ENCODE results near the gene UBR2. TPM values are rescaled to one million over a fixed set of nuclear protein-coding genes. Genes with fewer than 3 reads are reported as not detected.

Gene UBR2
- total RNA-seq, 1 donor from 2014 or later: 40.8 TPM

DNA sequence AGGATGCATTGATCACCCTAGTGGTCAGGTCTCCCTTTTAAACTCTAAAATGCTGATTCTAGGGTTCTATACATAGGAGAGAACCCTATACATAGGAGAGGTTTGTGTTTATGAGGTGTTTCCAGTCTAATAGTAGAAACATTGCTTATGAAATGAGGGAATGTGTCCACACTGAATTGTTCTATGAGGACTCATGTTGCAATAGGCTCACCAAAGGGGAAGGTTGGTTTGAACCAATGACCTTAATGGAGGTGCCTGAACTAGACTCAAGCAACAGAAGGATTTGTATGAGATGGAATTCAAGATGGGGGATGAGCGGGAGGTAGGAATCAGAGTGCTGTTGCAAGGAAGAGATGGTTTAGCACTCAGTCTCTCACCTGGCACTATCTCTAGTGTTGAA is 33.5 kb upstream of the UBR2 start:
- peaks cover 3% of the 10 kb centered on the region for H3K27me3 Mint-ChIP-seq
- ATAC-seq (ENCODE audit: low read depth) (no peak), DNase-seq (no peak)
- TF ChIP-seq, protein P1, sequence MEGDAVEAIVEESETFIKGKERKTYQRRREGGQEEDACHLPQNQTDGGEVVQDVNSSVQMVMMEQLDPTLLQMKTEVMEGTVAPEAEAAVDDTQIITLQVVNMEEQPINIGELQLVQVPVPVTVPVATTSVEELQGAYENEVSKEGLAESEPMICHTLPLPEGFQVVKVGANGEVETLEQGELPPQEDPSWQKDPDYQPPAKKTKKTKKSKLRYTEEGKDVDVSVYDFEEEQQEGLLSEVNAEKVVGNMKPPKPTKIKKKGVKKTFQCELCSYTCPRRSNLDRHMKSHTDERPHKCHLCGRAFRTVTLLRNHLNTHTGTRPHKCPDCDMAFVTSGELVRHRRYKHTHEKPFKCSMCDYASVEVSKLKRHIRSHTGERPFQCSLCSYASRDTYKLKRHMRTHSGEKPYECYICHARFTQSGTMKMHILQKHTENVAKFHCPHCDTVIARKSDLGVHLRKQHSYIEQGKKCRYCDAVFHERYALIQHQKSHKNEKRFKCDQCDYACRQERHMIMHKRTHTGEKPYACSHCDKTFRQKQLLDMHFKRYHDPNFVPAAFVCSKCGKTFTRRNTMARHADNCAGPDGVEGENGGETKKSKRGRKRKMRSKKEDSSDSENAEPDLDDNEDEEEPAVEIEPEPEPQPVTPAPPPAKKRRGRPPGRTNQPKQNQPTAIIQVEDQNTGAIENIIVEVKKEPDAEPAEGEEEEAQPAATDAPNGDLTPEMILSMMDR (IDR thresholded peaks at IDR 0.05): no peak
- no peaks in the 10 kb centered on the region for H3K4me1 Mint-ChIP-seq
- no peak overlapping the region for H3K27ac Mint-ChIP-seq
- no peak overlapping the region for H3K4me3 Mint-ChIP-seq
- no peaks in the 10 kb centered on the region for H3K9me3 Mint-ChIP-seq
- POLR2A ChIA-PET: no interaction called here
- intact Hi-C loops (cut with micrococcal nuclease): loop anchor here (5.0 kb wide), 1 partner anchor 268 kb away; no protein-coding TSS in a partner anchor
- no peaks in the 10 kb centered on the region for H3K36me3 Mint-ChIP-seq (ENCODE audit: low read depth)
- CTCF ChIA-PET: interaction anchor here (1.1 to 3.1 kb wide), 3 partner anchors 9 to 82 kb away, joined by 4 to 24 read pairs (median 18); no protein-coding TSS in a partner anchor

DNA sequence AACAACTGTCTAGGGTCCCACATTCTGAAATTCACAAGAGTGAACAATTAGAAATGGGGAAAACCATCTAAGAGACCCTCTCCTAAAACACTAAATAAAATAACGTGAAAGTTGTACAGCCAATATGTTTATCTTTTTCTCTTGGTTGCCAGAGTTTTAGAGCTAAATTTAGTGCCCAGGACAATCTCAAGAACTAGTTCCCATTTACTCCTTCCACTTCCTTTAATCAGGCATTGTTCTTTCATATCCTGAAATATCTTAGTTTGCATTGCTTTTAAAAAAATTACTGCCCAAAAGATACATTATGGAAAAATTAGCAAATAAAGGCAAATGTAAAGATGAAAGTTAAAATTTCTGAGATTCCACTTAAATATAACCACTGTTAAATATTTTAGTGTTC is 33.1 kb upstream of the UBR2 start:
- H3K4me3 Mint-ChIP-seq: no peak overlapping the region
- no peaks in the 10 kb centered on the region for H3K4me1 Mint-ChIP-seq
- no peaks in the 10 kb centered on the region for H3K9me3 Mint-ChIP-seq
- H3K27me3 Mint-ChIP-seq: peaks cover 3% of the 10 kb centered on the region
- no peak overlapping the region for H3K27ac Mint-ChIP-seq
- ATAC-seq (ENCODE audit: low read depth) (no peak), DNase-seq (no peak)
- TF ChIP-seq, protein P1 (IDR thresholded peaks at IDR 0.05): no peak
- intact Hi-C loops (cut with micrococcal nuclease): loop anchor here (5.0 kb wide), 1 partner anchor 268 kb away; no protein-coding TSS in a partner anchor
- no peaks in the 10 kb centered on the region for H3K36me3 Mint-ChIP-seq (ENCODE audit: low read depth)
- ChIA-PET CTCF (interaction anchor here (1.1 to 3.1 kb wide), 8 partner anchors 9 to 271 kb away, joined by 3 to 24 read pairs (median 8); partner anchors contain the start of gene TRERF1), POLR2A (interaction anchor here (0.6 kb wide), 2 partner anchors 12 to 41 kb away, joined by 3 to 5 read pairs; no protein-coding TSS in a partner anchor)

DNA sequence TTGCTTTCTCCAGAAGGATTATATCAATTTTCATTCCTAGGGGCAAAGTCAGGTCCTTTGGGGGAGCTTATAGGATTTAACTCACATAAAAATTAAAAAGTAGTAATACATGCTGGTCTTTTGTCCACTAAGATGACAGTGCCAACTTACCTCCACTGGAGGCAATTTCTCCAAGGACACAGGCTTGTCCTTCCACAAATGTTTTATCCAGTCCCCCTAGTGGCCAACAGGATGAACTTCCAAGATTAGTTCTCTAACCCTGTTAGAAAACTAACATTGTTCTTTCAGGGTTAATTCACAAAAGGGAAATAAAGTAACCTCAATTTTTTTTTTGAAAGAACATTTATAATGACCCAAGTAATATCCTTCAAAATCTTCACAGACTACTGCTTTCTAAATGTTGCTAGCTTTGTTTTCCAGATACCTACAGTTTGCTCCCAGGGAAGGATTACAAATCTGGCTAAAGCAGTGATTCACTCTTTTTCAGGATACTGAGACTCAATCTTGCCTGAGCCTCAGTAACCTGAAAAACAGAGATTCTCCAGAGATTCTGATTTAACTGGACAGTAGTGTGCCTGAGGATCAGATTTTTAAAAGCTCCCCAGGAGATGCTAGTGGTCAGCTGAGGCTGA is 31.7 kb upstream of the UBR2 start:
- ChIA-PET POLR2A (interaction anchor here (0.6 to 1.0 kb wide), 4 partner anchors 11 to 314 kb away, joined by 3 to 4 read pairs (median 3); partner anchors contain the start of gene MRPS10), CTCF (interaction anchor here (0.6 to 3.1 kb wide), 20 partner anchors 11 to 603 kb away, joined by 3 to 24 read pairs (median 3); partner anchors contain the start of gene TRERF1)
- DNase-seq (no peak), ATAC-seq (ENCODE audit: low read depth) (peak; percentile 64)
- H3K4me3 Mint-ChIP-seq: no peak overlapping the region
- H3K4me1 Mint-ChIP-seq: no peaks in the 10 kb centered on the region
- peaks cover 3% of the 10 kb centered on the region for H3K27me3 Mint-ChIP-seq
- no peak overlapping the region for H3K27ac Mint-ChIP-seq
- no peaks in the 10 kb centered on the region for H3K36me3 Mint-ChIP-seq (ENCODE audit: low read depth)
- no peaks in the 10 kb centered on the region for H3K9me3 Mint-ChIP-seq
- intact Hi-C loops (cut with micrococcal nuclease): loop anchor here (1.0 to 5.0 kb wide), 3 partner anchors 11 to 270 kb away; no protein-coding TSS in a partner anchor
- TF ChIP-seq, protein P1 (IDR thresholded peaks at IDR 0.05): peak; percentile 58

DNA sequence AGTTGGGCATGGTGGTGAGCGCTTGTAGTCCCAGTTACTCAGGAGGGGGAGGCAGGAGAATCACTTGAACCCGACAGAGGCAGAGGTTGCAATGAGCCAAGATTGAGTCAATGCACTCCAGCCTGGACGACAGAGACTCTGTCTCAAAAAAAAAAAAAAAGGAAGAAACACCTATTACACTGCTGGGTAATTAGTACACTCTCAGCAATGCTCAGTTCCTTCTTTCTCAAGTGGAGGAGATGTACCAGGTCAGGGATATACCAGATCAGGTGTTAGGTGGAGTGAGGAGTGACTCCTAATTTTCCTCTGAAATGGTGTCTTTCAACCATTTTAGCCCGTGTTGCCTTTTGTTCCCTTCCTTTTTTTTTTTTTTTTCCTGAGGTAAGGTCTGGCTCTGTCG is 30.0 kb upstream of the UBR2 start:
- Mint-ChIP-seq H3K4me3 (no peak overlapping the region), H3K27ac (no peak overlapping the region), H3K4me1 (no peaks in the 10 kb centered on the region), H3K27me3 (peaks cover 3% of the 10 kb centered on the region), H3K9me3 (no peaks in the 10 kb centered on the region), H3K36me3 (ENCODE audit: low read depth) (no peaks in the 10 kb centered on the region)
- ChIA-PET POLR2A (no interaction called here), CTCF (no interaction called here)
- DNase-seq (no peak), ATAC-seq (ENCODE audit: low read depth) (no peak)
- intact Hi-C loops (cut with micrococcal nuclease): loop anchor here (5.0 kb wide), 1 partner anchor 271 kb away; no protein-coding TSS in a partner anchor
- TF ChIP-seq, protein P1 (IDR thresholded peaks at IDR 0.05): no peak

DNA sequence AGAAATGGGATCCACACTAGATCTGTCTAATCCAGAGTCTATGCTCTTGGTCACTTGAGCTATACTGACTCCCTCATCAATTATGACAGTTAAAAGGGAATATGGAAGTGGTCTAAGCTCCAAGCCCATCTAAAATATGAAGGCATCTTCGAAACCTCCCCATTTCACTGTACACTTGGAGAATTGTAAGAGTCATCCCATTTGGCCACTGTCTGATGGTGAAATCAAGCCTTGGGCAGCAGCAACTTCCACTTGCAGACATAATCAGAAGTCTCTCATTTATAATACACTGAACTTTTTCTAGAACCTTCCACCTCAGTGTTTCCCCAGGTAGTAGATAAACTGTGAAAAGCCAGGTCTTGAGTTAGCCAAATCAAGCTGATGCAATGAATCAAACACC is 26.3 kb upstream of the UBR2 start:
- no peak for DNase-seq
- intact Hi-C loops (cut with micrococcal nuclease): no loop called here
- TF ChIP-seq, protein P1 (IDR thresholded peaks at IDR 0.05): no peak
- Mint-ChIP-seq H3K27ac (no peak overlapping the region), H3K9me3 (no peaks in the 10 kb centered on the region), H3K4me3 (no peak overlapping the region), H3K36me3 (ENCODE audit: low read depth) (no peaks in the 10 kb centered on the region), H3K27me3 (no peaks in the 10 kb centered on the region), H3K4me1 (no peaks in the 10 kb centered on the region)
- ATAC-seq (ENCODE audit: low read depth): no peak
- ChIA-PET POLR2A (interaction anchor here (0.6 kb wide), 1 partner anchor 1042 kb away, joined by 7 read pairs; no protein-coding TSS in a partner anchor), CTCF (interaction anchor here (1.9 kb wide), 1 partner anchor 10 kb away, joined by 10 read pairs; no protein-coding TSS in a partner anchor)

Measured in activated B cell treated with CpG ODN at 0.5 μM for 24 hours (primary cell).